GM13976 (cell line): Measurements from ENCODE around the gene FAM171A1.

Source experiments
- DNase-seq: peaks from one replicate; pipeline ENCODE4 v3.0.0; 2012; ENCODE audit warnings: low spot score
- in situ Hi-C: fragments of 300-500 bp; cut with MboI; formaldehyde crosslinking; loops from one replicate; pipeline ENCODE4 v1.12.0; 2022; ENCODE audit warnings: low sequenced_read_pairs, mixed read lengths, inconsistent platforms; ENCODE audit not compliant: unreplicated experiment
- TF ChIP-seq, protein P1 (sequence below): IDR thresholded peaks from 2 replicates; pipeline ENCODE4 v1.5.1; 2012; ENCODE audit warnings: borderline replicate concordance, mild to moderate bottlenecking; ENCODE audit not compliant: insufficient read depth; ENCODE audit errors: extremely low read depth, missing control alignments, control extremely low read depth

Gene FAM171A1

DNA sequence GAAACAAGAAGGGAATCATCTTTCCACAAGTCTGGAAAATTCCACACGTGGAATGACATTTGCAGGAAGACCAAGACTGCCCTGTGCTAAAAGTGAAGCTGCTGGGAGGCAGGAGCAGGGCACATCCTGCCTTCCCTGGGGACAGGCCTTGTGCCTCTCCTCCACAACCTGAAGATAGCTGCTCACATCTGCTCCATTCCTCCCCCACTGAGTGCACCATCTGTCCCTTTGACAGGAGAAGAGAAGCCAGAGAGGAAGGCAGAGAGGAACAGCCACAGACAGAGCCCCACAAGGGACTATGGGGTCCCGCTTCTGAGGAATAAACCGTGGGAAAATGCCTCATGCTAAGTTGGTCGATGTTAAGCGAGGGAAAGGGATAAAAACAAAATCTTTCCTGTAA, 15.9 kb upstream of the FAM171A1 start:
- no peak for DNase-seq
- in situ Hi-C loops, result no loop called here
- TF ChIP-seq, protein P1, sequence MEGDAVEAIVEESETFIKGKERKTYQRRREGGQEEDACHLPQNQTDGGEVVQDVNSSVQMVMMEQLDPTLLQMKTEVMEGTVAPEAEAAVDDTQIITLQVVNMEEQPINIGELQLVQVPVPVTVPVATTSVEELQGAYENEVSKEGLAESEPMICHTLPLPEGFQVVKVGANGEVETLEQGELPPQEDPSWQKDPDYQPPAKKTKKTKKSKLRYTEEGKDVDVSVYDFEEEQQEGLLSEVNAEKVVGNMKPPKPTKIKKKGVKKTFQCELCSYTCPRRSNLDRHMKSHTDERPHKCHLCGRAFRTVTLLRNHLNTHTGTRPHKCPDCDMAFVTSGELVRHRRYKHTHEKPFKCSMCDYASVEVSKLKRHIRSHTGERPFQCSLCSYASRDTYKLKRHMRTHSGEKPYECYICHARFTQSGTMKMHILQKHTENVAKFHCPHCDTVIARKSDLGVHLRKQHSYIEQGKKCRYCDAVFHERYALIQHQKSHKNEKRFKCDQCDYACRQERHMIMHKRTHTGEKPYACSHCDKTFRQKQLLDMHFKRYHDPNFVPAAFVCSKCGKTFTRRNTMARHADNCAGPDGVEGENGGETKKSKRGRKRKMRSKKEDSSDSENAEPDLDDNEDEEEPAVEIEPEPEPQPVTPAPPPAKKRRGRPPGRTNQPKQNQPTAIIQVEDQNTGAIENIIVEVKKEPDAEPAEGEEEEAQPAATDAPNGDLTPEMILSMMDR, result no peak

DNA sequence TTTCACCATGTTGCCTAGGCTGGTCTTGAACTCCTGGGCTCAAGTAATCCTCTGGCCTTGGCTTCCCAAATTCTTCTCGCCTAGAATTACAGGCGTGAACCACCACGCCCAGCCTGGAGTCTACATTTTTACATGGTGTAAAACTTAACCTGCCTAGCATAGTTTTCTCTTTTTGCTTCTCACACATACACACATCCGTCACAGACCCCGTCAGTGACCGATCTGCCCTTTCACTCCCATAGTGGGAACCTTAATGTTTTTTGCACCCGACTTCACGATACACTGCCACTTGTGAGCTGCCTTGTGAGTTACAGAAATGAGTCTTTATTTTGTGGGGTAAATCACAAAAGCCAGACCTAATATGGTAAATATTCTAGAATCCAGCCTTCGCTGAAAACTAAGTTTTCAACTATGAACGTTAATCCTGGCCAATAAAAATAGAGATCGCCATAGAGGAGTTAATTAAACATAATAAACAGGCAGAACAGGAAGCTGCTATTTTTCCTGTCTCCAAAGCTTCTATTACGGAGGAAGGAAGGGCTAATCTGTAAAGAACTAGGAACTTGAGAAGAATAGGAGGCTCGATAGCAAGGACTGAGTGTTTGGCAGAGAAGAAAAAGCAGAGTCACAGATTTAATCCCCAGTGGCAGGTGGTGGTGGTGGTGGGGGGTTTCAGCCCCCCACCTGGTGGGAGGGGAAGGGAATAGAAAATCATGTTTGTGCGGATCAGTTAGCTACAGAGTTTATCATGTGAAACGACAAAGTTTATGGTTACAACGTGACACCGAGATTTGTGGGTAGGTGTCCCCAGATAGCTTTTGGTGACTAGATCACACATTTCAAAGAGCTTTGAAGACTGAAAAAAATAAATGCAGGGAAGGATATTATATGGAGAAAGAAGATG, 14.7 kb upstream of the FAM171A1 start:
- no peak for DNase-seq
- in situ Hi-C loops, result no loop called here
- TF ChIP-seq, protein P1, result no peak

DNA sequence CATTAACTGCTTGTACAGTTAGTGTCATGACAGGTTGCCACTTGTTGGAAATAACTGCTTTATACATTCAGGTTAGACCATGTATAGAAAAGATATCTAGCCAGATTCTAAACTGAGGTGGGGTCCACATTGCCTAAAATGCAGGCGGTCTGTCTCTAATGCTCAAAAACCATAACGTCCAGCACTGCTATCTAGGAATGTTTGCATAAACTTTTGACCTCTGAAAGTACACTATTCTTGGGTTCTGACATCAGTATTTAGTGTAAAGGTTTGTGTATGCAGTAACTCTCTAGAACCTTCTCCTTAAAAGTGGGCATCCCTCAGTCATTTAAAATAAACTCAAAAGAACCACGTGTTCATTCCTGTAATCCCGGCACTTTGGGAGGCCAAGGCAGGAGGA, 10.3 kb upstream of the FAM171A1 start:
- no peak for DNase-seq
- in situ Hi-C loops, result no loop called here
- TF ChIP-seq, protein P1, result no peak

DNA sequence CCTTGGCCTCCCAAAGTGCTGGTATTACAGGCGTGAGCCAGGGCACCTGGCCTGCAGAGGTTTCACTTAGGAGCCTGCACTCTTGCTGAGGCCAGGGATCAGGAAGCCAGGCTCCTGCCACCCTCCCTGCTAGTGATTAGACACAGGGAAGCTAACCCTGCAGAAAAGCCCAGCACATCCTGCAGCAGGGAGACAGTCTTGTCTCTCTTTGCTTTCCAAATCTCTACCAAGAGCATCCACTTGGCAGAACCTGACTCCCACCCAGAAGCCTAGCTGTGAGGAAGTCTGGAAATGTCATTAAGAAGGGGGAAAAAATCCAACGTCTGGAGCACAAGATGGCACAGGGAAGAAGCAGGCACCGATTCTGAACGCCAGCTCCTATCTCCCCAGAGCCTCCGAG, 8.0 kb upstream of the FAM171A1 start:
- no peak for DNase-seq
- in situ Hi-C loops, result no loop called here
- TF ChIP-seq, protein P1, result no peak

DNA sequence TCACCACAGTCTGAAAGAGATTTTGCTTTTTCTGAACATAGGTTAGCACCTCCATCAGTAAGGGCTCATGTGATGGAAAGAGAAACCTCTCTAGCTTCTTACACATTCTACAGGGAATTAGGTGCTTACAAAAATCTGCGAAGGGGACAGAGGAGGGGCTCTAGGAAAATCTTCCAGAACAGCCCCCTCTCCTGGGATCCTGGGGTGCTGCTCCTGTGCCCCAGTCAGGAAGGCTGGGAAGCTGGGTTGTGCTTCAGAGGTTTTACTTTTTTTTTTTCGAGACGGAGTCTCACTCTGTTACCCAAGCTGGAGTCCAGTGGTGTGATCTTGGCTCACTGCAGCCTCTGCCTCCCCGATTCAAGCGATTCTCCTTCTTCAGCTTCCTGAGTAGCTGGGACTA, 7.5 kb upstream of the FAM171A1 start:
- TF ChIP-seq, protein P1, result no peak
- in situ Hi-C loops, result no loop called here
- no peak for DNase-seq

DNA sequence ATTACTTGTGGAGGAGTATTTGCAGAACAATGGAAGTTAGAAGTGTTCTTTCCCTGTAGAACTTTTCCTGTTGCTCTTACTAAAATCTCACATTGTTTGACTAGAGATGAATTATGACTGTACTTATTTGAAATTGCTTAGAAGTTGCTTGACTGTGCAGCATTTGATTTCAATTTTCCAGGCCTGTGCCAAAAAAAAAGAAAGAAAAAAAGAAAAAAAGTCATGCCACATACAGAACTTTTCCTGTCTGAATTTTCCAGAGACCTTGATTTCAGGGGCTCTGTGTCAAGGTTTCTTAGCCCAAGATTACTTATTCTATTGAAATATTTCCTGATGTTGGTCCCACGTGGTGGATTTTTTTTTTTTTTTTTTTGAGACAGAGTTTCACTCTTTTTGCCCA, 3.5 kb upstream of the FAM171A1 start:
- in situ Hi-C loops, result no loop called here
- TF ChIP-seq, protein P1, result no peak
- no peak for DNase-seq
